K562 (cell line): Measurements from ENCODE around the gene ZFR2. TPM values are rescaled to one million over a fixed set of nuclear protein-coding genes. Genes with fewer than 3 reads are reported as not detected.
A peak's percentile ranks its signal among the peaks of the same experiment; 100 is the strongest.

Source experiments
- ATAC-seq: fragments of 200-7000 bp; cut with Tn5 transposase; 3 replicates; pipeline ENCODE4 v1.9.1; 2020; ENCODE audit warnings: moderate library complexity
- BruUV-seq: library from RNA; stranded (reverse); fragments of 400-500 nt; replicated peaks from 2 replicates; lab custom pipeline; 2021; lab: Mats Ljungman, UMichigan
- CTCF ChIA-PET: fragments of 300-600 bp; formaldehyde crosslinking; extraction: SDS; loops from one replicate; lab custom pipeline; 2021; ENCODE audit warnings: low intra/inter-chr PET ratio; lab: Yijun Ruan, JAX
- POLR2A ChIA-PET: fragments of 300-600, 350-650 bp; sonication (Branson Sonifier 250); formaldehyde crosslinking; extraction: SDS; loops from one replicate; lab custom pipeline; 2021; ENCODE audit warnings: antibody characterized with exemption, inconsistent platforms; lab: Yijun Ruan, JAX
- DNase-seq, 4 experiments: peaks; one replicate each; pipeline versions ENCODE4 v3.0.0 to v3.0.0-alpha.2; 2011 to 2018; ENCODE audit warnings: low spot score in 3 of 4, mixed read lengths in 3 of 4; ENCODE audit errors: extremely low read depth in 1 of 4
- FAIRE-seq: peaks from 2 replicates; lab custom pipeline; 2011; peaks lifted over from hg19 to GRCh38; lab: Jason Lieb, UNC
- H2AFZ ChIP-seq: 2 replicates; pipeline ENCODE4 v1.6.0; 2011; ENCODE audit warnings: low read depth, low read length, control low read depth, inconsistent platforms
- H3K27ac ChIP-seq: fragments of 200-600 bp; 3 replicates; pipeline ENCODE4 v1.8.0; 2011; ENCODE audit warnings: low read depth, mild to moderate bottlenecking, control low read depth, inconsistent platforms, low read length, moderate library complexity, mixed read lengths; ENCODE audit errors: extremely low read depth
- H3K27me3 ChIP-seq, 2 experiments: fragments of 300-600 bp in 1 of 2; 2 replicates in 1 of 2; 3 replicates in 1 of 2; pipeline versions ENCODE4 v1.6.0 to v1.8.0; 2011; ENCODE audit warnings: inconsistent platforms in 2 of 2, low read length in 2 of 2, mild to moderate bottlenecking in 1 of 2, mixed read lengths in 1 of 2, moderate library complexity in 1 of 2; ENCODE audit not compliant: control insufficient read depth in 2 of 2, insufficient read depth in 2 of 2
- H3K36me3 ChIP-seq: fragments of 300-600 bp; 3 replicates; pipeline ENCODE4 v1.8.0; 2011; ENCODE audit warnings: mild to moderate bottlenecking, low read length, inconsistent platforms; ENCODE audit not compliant: control insufficient read depth, insufficient read depth
- H3K4me1 ChIP-seq, 2 experiments: fragments of 200-600 bp in 1 of 2; replicated peaks in 1 of 2; 2 replicates in 1 of 2; 3 replicates in 1 of 2; pipeline versions ENCODE4 v1.5.1 to v1.8.0; 2011; ENCODE audit warnings: inconsistent platforms in 2 of 2, low read length in 2 of 2, mild to moderate bottlenecking in 1 of 2, mixed read lengths in 1 of 2, moderate library complexity in 1 of 2; ENCODE audit not compliant: control insufficient read depth in 2 of 2, insufficient read depth in 2 of 2
- H3K4me2 ChIP-seq: 2 replicates; pipeline ENCODE4 v1.6.1; 2011; ENCODE audit warnings: low read length, control low read depth, inconsistent platforms, mixed read lengths; ENCODE audit not compliant: insufficient read depth
- H3K4me3 ChIP-seq: fragments of 200-600 bp; sonication (generic), shearing (Covaris generic); 2 replicates; pipeline ENCODE4 v1.5.1; 2016; ENCODE audit warnings: control low read depth, inconsistent platforms
- H3K79me2 ChIP-seq: fragments of 200-600 bp; 3 replicates; pipeline ENCODE4 v1.8.0; 2011; ENCODE audit warnings: low read length, inconsistent platforms; ENCODE audit not compliant: control insufficient read depth, insufficient read depth
- H3K9ac ChIP-seq, 2 experiments: 2 replicates each; pipeline versions ENCODE4 v1.6.0 to v1.6.1; 2011; ENCODE audit warnings: low read depth in 2 of 2, low read length in 2 of 2, control low read depth in 1 of 2, inconsistent platforms in 1 of 2, mild to moderate bottlenecking in 1 of 2, mixed read lengths in 1 of 2; ENCODE audit not compliant: insufficient read depth in 1 of 2
- H3K9me1 ChIP-seq: one replicate; pipeline ENCODE4 v1.6.0; 2011; ENCODE audit warnings: inconsistent platforms, mild to moderate bottlenecking, low read length, moderate library complexity; ENCODE audit not compliant: control insufficient read depth, insufficient read depth
- H3K9me3 ChIP-seq: replicated peaks from 2 replicates; pipeline ENCODE4 v1.5.1; 2011; ENCODE audit warnings: low read depth, low read length, inconsistent platforms; ENCODE audit not compliant: control insufficient read depth, insufficient read depth
- H4K20me1 ChIP-seq: replicated peaks from 2 replicates; pipeline ENCODE4 v1.6.1; 2011; ENCODE audit warnings: low read length, inconsistent platforms, mixed read lengths; ENCODE audit not compliant: control insufficient read depth, insufficient read depth
- GABPB2 ChIP-seq: fragments of 250-450 bp; sonication (Bioruptor Pico); conservative IDR thresholded peaks from 2 replicates; pipeline ENCODE4 v1.5.1; 2021; ENCODE audit warnings: mild to moderate bottlenecking
- MTA2 ChIP-seq: fragments of 450-650 bp; IDR thresholded peaks from 2 replicates; pipeline ENCODE4 v1.6.1; 2016; ENCODE audit warnings: low read depth
- NFYB ChIP-seq: IDR thresholded peaks from 2 replicates; pipeline ENCODE4 v1.6.1; 2011; ENCODE audit warnings: mild to moderate bottlenecking, moderate library complexity; ENCODE audit not compliant: insufficient read length; ENCODE audit errors: extremely low read depth
- ZNF707 ChIP-seq: fragments of 250-450 bp; sonication (Bioruptor Pico); conservative IDR thresholded peaks from 2 replicates; pipeline ENCODE4 v1.8.0; 2022; ENCODE audit warnings: inconsistent platforms, mild to moderate bottlenecking, moderate library complexity
- WGBS: fragments of 100-300 bp; shearing (Covaris generic); methylation state at CpG from one replicate; pipeline ENCODE4 v1.1.6; 2016; ENCODE audit warnings: low coverage, mixed read lengths; ENCODE audit not compliant: insufficient coverage; ENCODE audit errors: missing lambda C conversion rate; 5-methylcytosine and 5-hydroxymethylcytosine counted together
- in situ Hi-C: fragments of 300-500 bp; cut with MboI; formaldehyde crosslinking; loops from 4 replicates; pipeline ENCODE4 v1.15.0; 2018; ENCODE audit warnings: inconsistent platforms, mixed read lengths
- intact Hi-C: fragments of 100-400 bp; cut with micrococcal nuclease; formaldehyde crosslinking; loops from 2 replicates; pipeline ENCODE4 v1.14.2; 2022
- polyA plus RNA-seq, 8 experiments: library from polyadenylated mRNA; depleted of rRNA in 4 of 8; stranded (reverse) in 5 of 8; unstranded in 3 of 8; fragments of >200 nt; fragmentation: Nextera tagmentation in 2 of 8; fragmentation: Illumina TruSeq in 1 of 8; extraction: Ambion mirVana in 2 of 8; extraction: Trizol in 1 of 8; gene quantifications; 2 replicates each; pipeline versions ENCODE4 v1.2.1 to v1.2.3, GENCODE V29; 2011 to 2014; ENCODE audit warnings: inconsistent platforms in 1 of 8, missing spikeins in 1 of 8
- total RNA-seq, 7 experiments: library from RNA; depleted of rRNA in 6 of 7; stranded (reverse); fragments of >200 nt in 6 of 7; fragmentation: Illumina TruSeq in 2 of 7; extraction: Trizol in 2 of 7; gene quantifications; 2 replicates each; pipeline versions ENCODE4 v1.2.1 to v1.2.3, GENCODE V29; 2011 to 2021; ENCODE audit warnings: low replicate concordance in 1 of 7
- TF ChIP-seq, protein P1 (sequence below): fragments of 450-650 bp; formaldehyde crosslinking; IDR thresholded peaks from 2 replicates; pipeline ENCODE4 v1.4.0; 2020; ENCODE audit warnings: mild to moderate bottlenecking, moderate library complexity
- TF ChIP-seq, protein P2 (sequence below): fragments of 250-450 bp; sonication (Bioruptor Pico); IDR thresholded peaks from 2 replicates; pipeline ENCODE4 v1.8.0; 2021; ENCODE audit warnings: moderate library complexity, mild to moderate bottlenecking, inconsistent platforms
- TF ChIP-seq, protein P3 (sequence below), 2 experiments: fragments of 450-650 bp; IDR thresholded peaks; 2 replicates each; pipeline ENCODE4 v1.6.1; 2016; ENCODE audit warnings: mild to moderate bottlenecking in 2 of 2, borderline replicate concordance in 1 of 2, low read depth in 1 of 2, moderate library complexity in 1 of 2
- TF ChIP-seq, protein P4 (sequence below), 2 experiments: fragments of 450-650 bp; conservative IDR thresholded peaks; 2 replicates each; pipeline ENCODE4 v1.6.1; 2017; ENCODE audit warnings: mild to moderate bottlenecking in 2 of 2, moderate library complexity in 2 of 2

Gene ZFR2
- total and polyA plus RNA-seq, 9 of the 15 experiments (the other 6 are each of a cell fraction or from before 2014, with no cell fraction given), result 0.03 to 0.59 (median 0.07) TPM; not detected in 6

DNA sequence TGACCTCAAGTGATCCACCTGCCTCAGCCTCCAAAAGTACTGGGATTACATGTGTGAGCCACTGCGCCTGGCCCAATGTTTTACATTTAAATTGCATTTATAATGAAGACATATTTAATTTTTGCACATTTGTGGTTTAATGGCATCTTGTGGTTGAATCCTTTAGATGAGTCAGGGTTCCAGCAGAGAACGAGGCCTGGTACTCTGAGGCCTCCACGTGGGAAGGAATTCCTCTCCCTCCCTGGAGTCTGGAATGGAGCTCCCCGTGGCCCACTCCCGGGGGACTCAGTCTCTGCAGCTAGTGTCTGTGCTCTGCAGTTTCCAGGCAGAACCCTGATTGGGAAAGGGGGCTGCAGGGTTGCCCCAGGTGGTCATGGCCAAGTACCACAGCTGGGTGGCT, 24.2 kb downstream of the ZFR2 start:
- no peaks in the 10 kb centered on the region for H4K20me1 ChIP-seq
- H3K9ac ChIP-seq, result 0 out of 4 replicates have a peak overlapping the region, but pooled peaks of 1 of the 2 experiments have one; percentile 19
- H3K4me2 ChIP-seq, result no peak overlapping the region
- peaks cover 15 to 18% of the 10 kb centered on the region in 2 experiments for H3K4me1 ChIP-seq
- H3K27ac ChIP-seq, result no peak overlapping the region
- no peak overlapping the region for H3K4me3 ChIP-seq
- DNase-seq, result no peak
- ChIA-PET CTCF (no interaction called here), POLR2A (no interaction called here)
- 50% methylated on average over 5 of the region's 5 CpGs for WGBS
- no TSS peak for BruUV-seq
- intact Hi-C loops, result loop anchor here (10.0 kb wide), 1 partner anchor 60 kb away; the partner anchor contains the start of gene MATK
- H3K79me2 ChIP-seq, result no peaks in the 10 kb centered on the region
- no peak for FAIRE-seq
- H3K9me1 ChIP-seq, result no peaks in the 10 kb centered on the region
- in situ Hi-C loops, result no loop called here
- H2AFZ ChIP-seq, result no peak overlapping the region
- H3K36me3 ChIP-seq, result no peaks in the 10 kb centered on the region
- H3K9me3 ChIP-seq, result no peaks in the 10 kb centered on the region
- H3K27me3 ChIP-seq, result no peaks in the 10 kb centered on the region
- no peak for ATAC-seq
- TF ChIP-seq, protein P1, sequence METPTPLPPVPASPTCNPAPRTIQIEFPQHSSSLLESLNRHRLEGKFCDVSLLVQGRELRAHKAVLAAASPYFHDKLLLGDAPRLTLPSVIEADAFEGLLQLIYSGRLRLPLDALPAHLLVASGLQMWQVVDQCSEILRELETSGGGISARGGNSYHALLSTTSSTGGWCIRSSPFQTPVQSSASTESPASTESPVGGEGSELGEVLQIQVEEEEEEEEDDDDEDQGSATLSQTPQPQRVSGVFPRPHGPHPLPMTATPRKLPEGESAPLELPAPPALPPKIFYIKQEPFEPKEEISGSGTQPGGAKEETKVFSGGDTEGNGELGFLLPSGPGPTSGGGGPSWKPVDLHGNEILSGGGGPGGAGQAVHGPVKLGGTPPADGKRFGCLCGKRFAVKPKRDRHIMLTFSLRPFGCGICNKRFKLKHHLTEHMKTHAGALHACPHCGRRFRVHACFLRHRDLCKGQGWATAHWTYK, result no peak
- TF ChIP-seq MTA2, result no peak
- TF ChIP-seq, protein P2, sequence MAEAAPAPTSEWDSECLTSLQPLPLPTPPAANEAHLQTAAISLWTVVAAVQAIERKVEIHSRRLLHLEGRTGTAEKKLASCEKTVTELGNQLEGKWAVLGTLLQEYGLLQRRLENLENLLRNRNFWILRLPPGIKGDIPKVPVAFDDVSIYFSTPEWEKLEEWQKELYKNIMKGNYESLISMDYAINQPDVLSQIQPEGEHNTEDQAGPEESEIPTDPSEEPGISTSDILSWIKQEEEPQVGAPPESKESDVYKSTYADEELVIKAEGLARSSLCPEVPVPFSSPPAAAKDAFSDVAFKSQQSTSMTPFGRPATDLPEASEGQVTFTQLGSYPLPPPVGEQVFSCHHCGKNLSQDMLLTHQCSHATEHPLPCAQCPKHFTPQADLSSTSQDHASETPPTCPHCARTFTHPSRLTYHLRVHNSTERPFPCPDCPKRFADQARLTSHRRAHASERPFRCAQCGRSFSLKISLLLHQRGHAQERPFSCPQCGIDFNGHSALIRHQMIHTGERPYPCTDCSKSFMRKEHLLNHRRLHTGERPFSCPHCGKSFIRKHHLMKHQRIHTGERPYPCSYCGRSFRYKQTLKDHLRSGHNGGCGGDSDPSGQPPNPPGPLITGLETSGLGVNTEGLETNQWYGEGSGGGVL, result no peak
- TF ChIP-seq GABPB2 (CRISPR knock-in tag), result no peak
- no peak for TF ChIP-seq ZNF707 (CRISPR knock-in tag)
- TF ChIP-seq, protein P3, sequence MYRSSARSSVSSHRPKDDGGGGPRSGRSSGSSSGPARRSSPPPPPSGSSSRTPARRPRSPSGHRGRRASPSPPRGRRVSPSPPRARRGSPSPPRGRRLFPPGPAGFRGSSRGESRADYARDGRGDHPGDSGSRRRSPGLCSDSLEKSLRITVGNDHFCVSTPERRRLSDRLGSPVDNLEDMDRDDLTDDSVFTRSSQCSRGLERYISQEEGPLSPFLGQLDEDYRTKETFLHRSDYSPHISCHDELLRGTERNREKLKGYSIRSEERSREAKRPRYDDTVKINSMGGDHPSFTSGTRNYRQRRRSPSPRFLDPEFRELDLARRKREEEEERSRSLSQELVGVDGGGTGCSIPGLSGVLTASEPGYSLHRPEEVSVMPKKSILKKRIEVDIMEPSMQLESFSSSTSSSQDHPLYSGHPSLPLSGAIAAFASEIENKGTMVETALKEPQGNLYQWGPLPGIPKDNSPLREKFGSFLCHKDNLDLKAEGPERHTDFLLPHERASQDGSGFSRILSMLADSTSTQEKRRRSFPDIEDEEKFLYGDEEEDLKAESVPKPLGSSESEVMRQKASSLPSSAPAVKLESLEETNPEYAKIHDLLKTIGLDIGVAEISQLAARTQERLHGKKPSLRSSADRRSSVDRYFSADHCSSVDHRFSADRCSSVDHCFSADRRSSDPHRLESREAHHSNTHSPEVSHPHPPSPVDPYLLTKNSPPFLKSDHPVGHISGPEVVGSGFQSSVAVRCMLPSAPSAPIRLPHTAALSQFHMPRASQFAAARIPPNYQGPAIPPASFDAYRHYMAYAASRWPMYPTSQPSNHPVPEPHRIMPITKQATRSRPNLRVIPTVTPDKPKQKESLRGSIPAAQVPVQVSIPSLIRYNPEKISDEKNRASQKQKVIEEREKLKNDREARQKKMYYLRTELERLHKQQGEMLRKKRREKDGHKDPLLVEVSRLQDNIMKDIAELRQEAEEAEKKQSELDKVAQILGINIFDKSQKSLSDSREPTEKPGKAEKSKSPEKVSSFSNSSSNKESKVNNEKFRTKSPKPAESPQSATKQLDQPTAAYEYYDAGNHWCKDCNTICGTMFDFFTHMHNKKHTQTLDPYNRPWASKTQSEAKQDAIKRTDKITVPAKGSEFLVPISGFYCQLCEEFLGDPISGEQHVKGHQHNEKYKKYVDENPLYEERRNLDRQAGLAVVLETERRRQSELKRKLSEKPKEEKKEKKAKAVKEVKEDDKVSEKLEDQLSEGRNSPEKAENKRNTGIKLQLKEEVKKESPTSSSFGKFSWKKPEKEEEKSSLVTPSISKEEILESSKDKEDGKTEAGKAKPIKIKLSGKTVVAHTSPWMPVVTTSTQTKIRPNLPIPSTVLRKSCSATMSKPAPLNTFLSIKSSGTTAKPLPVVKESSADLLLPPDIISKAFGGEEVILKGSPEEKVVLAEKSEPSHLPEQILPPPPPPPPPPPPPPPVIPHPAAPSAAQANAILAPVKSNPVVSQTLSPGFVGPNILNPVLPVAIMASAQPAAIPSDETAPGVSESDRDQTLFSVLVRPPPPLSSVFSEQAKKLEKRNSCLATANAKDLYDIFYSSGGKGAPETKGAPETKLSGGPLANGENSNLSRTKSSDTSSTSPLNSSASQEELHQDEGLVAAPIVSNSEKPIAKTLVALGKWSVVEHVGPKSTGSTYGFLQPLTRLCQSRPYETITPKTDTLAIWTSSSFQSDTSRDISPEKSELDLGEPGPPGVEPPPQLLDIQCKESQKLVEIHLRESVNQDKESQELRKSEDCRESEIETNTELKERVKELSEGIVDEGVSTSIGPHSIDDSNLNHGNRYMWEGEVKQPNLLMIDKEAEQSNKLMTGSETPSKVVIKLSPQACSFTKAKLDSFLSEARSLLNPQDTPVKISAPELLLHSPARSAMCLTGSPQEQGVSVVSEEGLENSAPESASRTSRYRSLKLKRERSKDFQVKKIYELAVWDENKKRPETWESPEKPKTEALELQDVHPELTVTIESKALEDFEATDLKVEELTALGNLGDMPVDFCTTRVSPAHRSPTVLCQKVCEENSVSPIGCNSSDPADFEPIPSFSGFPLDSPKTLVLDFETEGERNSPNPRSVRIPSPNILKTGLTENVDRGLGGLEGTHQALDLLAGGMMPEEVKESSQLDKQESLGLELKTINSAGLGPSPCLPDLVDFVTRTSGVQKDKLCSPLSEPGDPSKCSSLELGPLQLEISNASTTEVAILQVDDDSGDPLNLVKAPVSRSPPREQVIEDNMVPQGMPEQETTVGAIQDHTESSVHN (IDR thresholded peaks at IDR 0.05; ENCODE audit: borderline replicate concordance in 1 of 2, low read depth in 1 of 2), result no peak
- no peak for TF ChIP-seq NFYB
- TF ChIP-seq, protein P4, sequence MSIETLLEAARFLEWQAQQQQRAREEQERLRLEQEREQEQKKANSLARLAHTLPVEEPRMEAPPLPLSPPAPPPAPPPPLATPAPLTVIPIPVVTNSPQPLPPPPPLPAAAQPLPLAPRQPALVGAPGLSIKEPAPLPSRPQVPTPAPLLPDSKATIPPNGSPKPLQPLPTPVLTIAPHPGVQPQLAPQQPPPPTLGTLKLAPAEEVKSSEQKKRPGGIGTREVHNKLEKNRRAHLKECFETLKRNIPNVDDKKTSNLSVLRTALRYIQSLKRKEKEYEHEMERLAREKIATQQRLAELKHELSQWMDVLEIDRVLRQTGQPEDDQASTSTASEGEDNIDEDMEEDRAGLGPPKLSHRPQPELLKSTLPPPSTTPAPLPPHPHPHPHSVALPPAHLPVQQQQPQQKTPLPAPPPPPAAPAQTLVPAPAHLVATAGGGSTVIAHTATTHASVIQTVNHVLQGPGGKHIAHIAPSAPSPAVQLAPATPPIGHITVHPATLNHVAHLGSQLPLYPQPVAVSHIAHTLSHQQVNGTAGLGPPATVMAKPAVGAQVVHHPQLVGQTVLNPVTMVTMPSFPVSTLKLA (conservative IDR thresholded peaks at IDR 0.05), result no peak
